IMR-90 (cell line): ENCODE results near the gene C1QL1. TPM values are rescaled to one million over a fixed set of nuclear protein-coding genes. Genes with fewer than 3 reads are reported as not detected.
A peak's percentile ranks its signal among the peaks of the same experiment; 100 is the strongest.

Experiments used
- ATAC-seq: fragments of 200-7000 bp; cut with Tn5 transposase; 2 replicates; pipeline ENCODE4 v1.9.1; 2020; ENCODE audit warnings: low read depth, mild to moderate bottlenecking, moderate library complexity
- BruUV-seq: library from RNA; stranded (reverse); fragments of 400-500 nt; replicated peaks from 2 replicates; lab custom pipeline; 2021; lab: Mats Ljungman, UMichigan
- CTCF ChIA-PET: fragments of 300-600 bp; formaldehyde crosslinking; extraction: SDS; loops from one replicate; lab custom pipeline; 2021; ENCODE audit warnings: antibody characterized with exemption; lab: Yijun Ruan, JAX
- POLR2A ChIA-PET: fragments of 300-600 bp; sonication (Branson Sonifier 250); formaldehyde crosslinking; loops from one replicate; lab custom pipeline; 2022; ENCODE audit warnings: antibody characterized with exemption; ENCODE audit not compliant: unreplicated experiment; lab: Charles Lee
- DNase-seq: peaks from one replicate; pipeline ENCODE4 v3.0.0; 2013
- H2AFZ ChIP-seq: replicated peaks from 2 replicates; pipeline ENCODE3; 2013; ENCODE audit warnings: low read length, mild to moderate bottlenecking; ENCODE audit not compliant: poor library complexity
- H2AK5ac ChIP-seq: 2 replicates; pipeline ENCODE4 v1.6.1; 2013; ENCODE audit warnings: low read depth, low read length, inconsistent platforms
- H2AK9ac ChIP-seq: replicated peaks from 2 replicates; pipeline ENCODE3; 2013; ENCODE audit warnings: mild to moderate bottlenecking, low read depth, low read length, moderate library complexity; ENCODE audit not compliant: poor library complexity
- H2BK120ac ChIP-seq: 2 replicates; pipeline ENCODE4 v1.6.1; 2013; ENCODE audit warnings: low read depth, low read length, inconsistent platforms
- H2BK15ac ChIP-seq: 3 replicates; pipeline ENCODE4 v1.6.1; 2013; ENCODE audit warnings: low read depth, low read length, inconsistent platforms
- H2BK20ac ChIP-seq: 2 replicates; pipeline ENCODE4 v1.6.1; 2013; ENCODE audit warnings: low read depth, mild to moderate bottlenecking, inconsistent platforms, low read length, moderate library complexity
- H2BK5ac ChIP-seq: 2 replicates; pipeline ENCODE4 v1.6.1; 2013; ENCODE audit warnings: mild to moderate bottlenecking, low read depth, low read length, inconsistent platforms; ENCODE audit not compliant: poor library complexity, severe bottlenecking
- H3K14ac ChIP-seq: replicated peaks from 2 replicates; pipeline ENCODE4 v1.6.1; 2013; ENCODE audit warnings: low read depth, low read length, inconsistent platforms
- H3K18ac ChIP-seq: 2 replicates; pipeline ENCODE4 v1.6.1; 2013; ENCODE audit warnings: low read depth, low read length, control low read depth
- H3K23ac ChIP-seq: 2 replicates; pipeline ENCODE4 v1.6.1; 2013; ENCODE audit warnings: low read depth, low read length, inconsistent platforms
- H3K27ac ChIP-seq: 2 replicates; pipeline ENCODE4 v1.5.1; 2013; ENCODE audit warnings: mild to moderate bottlenecking, control low read depth, low read length; ENCODE audit not compliant: insufficient read depth
- H3K27me3 ChIP-seq: 2 replicates; pipeline ENCODE4 v1.6.1; 2013; ENCODE audit warnings: low read length; ENCODE audit not compliant: control insufficient read depth, insufficient read depth
- H3K36me3 ChIP-seq: 2 replicates; pipeline ENCODE4 v1.6.1; 2013; ENCODE audit warnings: low read length, mixed read lengths; ENCODE audit not compliant: control insufficient read depth, insufficient read depth
- H3K4ac ChIP-seq: 2 replicates; pipeline ENCODE4 v1.6.1; 2013; ENCODE audit warnings: low read depth, low read length, inconsistent platforms
- H3K4me1 ChIP-seq: 2 replicates; pipeline ENCODE4 v1.6.1; 2013; ENCODE audit warnings: low read length, mixed read lengths; ENCODE audit not compliant: control insufficient read depth, insufficient read depth
- H3K4me2 ChIP-seq: 2 replicates; pipeline ENCODE4 v1.6.1; 2013; ENCODE audit warnings: low read depth, mild to moderate bottlenecking, control low read depth, low read length, moderate library complexity
- H3K4me3 ChIP-seq: 2 replicates; pipeline ENCODE4 v1.5.1; 2013; ENCODE audit warnings: low read depth, mild to moderate bottlenecking, control low read depth, low read length, moderate library complexity; ENCODE audit not compliant: insufficient read depth
- H3K56ac ChIP-seq: 2 replicates; pipeline ENCODE4 v1.6.1; 2013; ENCODE audit warnings: low read length, inconsistent platforms; ENCODE audit not compliant: insufficient read depth; ENCODE audit errors: extremely low read depth
- H3K79me1 ChIP-seq, 2 experiments: 2 replicates each; pipeline ENCODE4 v1.6.1; 2013; ENCODE audit warnings: low read length in 2 of 2, inconsistent platforms in 1 of 2, low read depth in 1 of 2
- H3K9ac ChIP-seq: 2 replicates; pipeline ENCODE4 v1.6.1; 2013; ENCODE audit warnings: low read depth, low read length, control low read depth
- H3K9me1 ChIP-seq: 2 replicates; pipeline ENCODE4 v1.6.1; 2013; ENCODE audit warnings: low read length, inconsistent platforms; ENCODE audit not compliant: insufficient read depth
- H3K9me3 ChIP-seq: 2 replicates; pipeline ENCODE4 v1.6.1; 2013; ENCODE audit warnings: low read length; ENCODE audit not compliant: control insufficient read depth, insufficient read depth
- H4K20me1 ChIP-seq: 2 replicates; pipeline ENCODE4 v1.6.1; 2013; ENCODE audit warnings: low read length, inconsistent platforms; ENCODE audit not compliant: insufficient read depth
- H4K5ac ChIP-seq: 2 replicates; pipeline ENCODE4 v1.6.1; 2013; ENCODE audit warnings: mild to moderate bottlenecking, low read depth, low read length, control low read depth
- H4K8ac ChIP-seq, 2 experiments: 2 replicates each; pipeline ENCODE4 v1.6.1; 2013; ENCODE audit warnings: low read depth in 2 of 2, low read length in 2 of 2, control low read depth in 1 of 2, inconsistent platforms in 1 of 2
- H4K91ac ChIP-seq: 2 replicates; pipeline ENCODE4 v1.6.1; 2013; ENCODE audit warnings: low read depth, low read length, inconsistent platforms; ENCODE audit not compliant: insufficient read depth
- CEBPB ChIP-seq: IDR thresholded peaks from 2 replicates; pipeline ENCODE4 v1.6.1; 2012; ENCODE audit warnings: low read depth, low read length, improper control_type of control experiment
- MAFK ChIP-seq: IDR thresholded peaks from 2 replicates; pipeline ENCODE4 v1.6.1; 2012; ENCODE audit warnings: low read depth, low read length, improper control_type of control experiment
- MXI1 ChIP-seq: IDR thresholded peaks from 2 replicates; pipeline ENCODE4 v1.6.1; 2012; ENCODE audit warnings: low read depth, mild to moderate bottlenecking, low read length, moderate library complexity, borderline replicate concordance
- NFE2L2 ChIP-seq: fragments of 150-350 bp; IDR thresholded peaks from 2 replicates; pipeline ENCODE4 v1.6.1; 2016; ENCODE audit warnings: low read depth, mild to moderate bottlenecking, low read length
- RAD21 ChIP-seq: IDR thresholded peaks from 2 replicates; pipeline ENCODE4 v1.6.1; 2012; ENCODE audit warnings: low read length, improper control_type of control experiment
- RCOR1 ChIP-seq: IDR thresholded peaks from 2 replicates; pipeline ENCODE4 v1.6.1; 2012; ENCODE audit warnings: mild to moderate bottlenecking, low read length, improper control_type of control experiment; ENCODE audit not compliant: insufficient replicate concordance
- WGBS, 2 experiments: methylation state at CpG; one replicate each; pipeline versions ENCODE4 v1.1.5 to v1.1.7; 2013; ENCODE audit warnings: missing lambda C conversion rate in 2 of 2; ENCODE audit not compliant: insufficient read length in 1 of 2; ENCODE audit errors: extremely low coverage in 2 of 2; 5-methylcytosine and 5-hydroxymethylcytosine counted together
- dilution Hi-C: fragments of 300-500 bp; cut with HindIII; formaldehyde crosslinking; loops from one replicate; pipeline ENCODE4 v1.14.3; 2018; ENCODE audit warnings: low sequenced_read_pairs; ENCODE audit not compliant: unreplicated experiment
- in situ Hi-C: fragments of 300-500 bp; cut with MboI; formaldehyde crosslinking; loops from 3 replicates; pipeline ENCODE4 v1.14.3; 2019; ENCODE audit warnings: low sequenced_read_pairs, inconsistent platforms, mixed read lengths
- intact Hi-C: fragments of 100-400 bp; cut with micrococcal nuclease; formaldehyde crosslinking; loops from 2 replicates; pipeline ENCODE4 v1.10.0; 2022
- polyA plus RNA-seq, 3 experiments: library from polyadenylated mRNA; depleted of rRNA; stranded (reverse); fragments of >200 nt; gene quantifications; 2 replicates each; pipeline ENCODE4 v1.2.3, GENCODE V29; 2012; ENCODE audit warnings: low replicate concordance in 1 of 3
- total RNA-seq: library from RNA; depleted of rRNA; stranded (reverse); fragments of >200 nt; gene quantifications from 2 replicates; pipeline ENCODE4 v1.2.3, GENCODE V29; 2012
- TF ChIP-seq, protein P1 (sequence below): fragments of 150-350 bp; IDR thresholded peaks from 2 replicates; pipeline ENCODE4 v1.6.1; 2017; ENCODE audit warnings: mild to moderate bottlenecking, antibody characterized with exemption, low read length, low read depth
- TF ChIP-seq, protein P2 (sequence below): conservative IDR thresholded peaks from 2 replicates; pipeline ENCODE4 v1.5.1; 2012; ENCODE audit warnings: mild to moderate bottlenecking, low read depth, low read length, improper control_type of control experiment
- TF ChIP-seq, protein P3 (sequence below): fragments of 150-350 bp; IDR thresholded peaks from 2 replicates; pipeline ENCODE4 v1.6.1; 2016; ENCODE audit warnings: low read depth, mild to moderate bottlenecking, low read length, moderate library complexity, borderline replicate concordance

C1QL1 gene
- total and polyA plus RNA-seq, 2 of the 4 experiments (the other 2 are of a cell fraction) = 0.18 to 0.84 TPM

DNA sequence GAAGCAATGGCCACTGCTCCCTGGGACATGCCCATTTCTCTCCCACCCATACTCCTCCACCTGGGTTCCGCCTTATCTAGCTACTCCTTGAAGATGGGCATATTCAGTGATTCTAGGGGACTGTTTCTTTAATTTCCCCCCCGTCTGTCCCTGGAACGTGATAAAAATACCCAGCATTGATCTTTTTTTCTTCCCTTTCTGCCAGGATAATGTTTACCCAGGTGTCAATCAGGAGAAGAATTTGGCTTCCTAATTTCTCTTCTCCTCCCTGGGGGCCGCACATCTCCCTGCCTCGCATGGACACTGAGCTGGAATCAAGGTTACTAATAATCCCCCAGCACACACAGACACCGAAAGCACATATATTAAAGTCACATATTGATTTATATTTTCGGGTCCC is 48.1 kb upstream of the C1QL1 start:
- H3K4me1 ChIP-seq = peaks cover 26% of the 10 kb centered on the region
- H3K27me3 ChIP-seq = peaks cover 4% of the 10 kb centered on the region; the same call in 1 of the 2 replicates
- dilution Hi-C loops = no loop called here
- 73% methylated on average over 3 of the region's 7 CpGs; no CpG with 5 or more reads in 1 of the 2 experiments for WGBS, 2 experiments
- H4K20me1 ChIP-seq = no peaks in the 10 kb centered on the region
- no peak overlapping the region for H2AK5ac ChIP-seq
- H3K4ac ChIP-seq = no peak overlapping the region
- H2AK9ac ChIP-seq = no peak overlapping the region
- ChIA-PET POLR2A (no interaction called here), CTCF (no interaction called here)
- H2AFZ ChIP-seq = peak overlapping the region; percentile 26
- no peak overlapping the region for H2BK20ac ChIP-seq
- H4K8ac ChIP-seq = no peak overlapping the region
- H3K9me1 ChIP-seq = no peaks in the 10 kb centered on the region; the same call in 1 of the 2 replicates
- DNase-seq = no peak
- in situ Hi-C loops = no loop called here
- BruUV-seq = no TSS peak
- no peak overlapping the region for H2BK15ac ChIP-seq
- H2BK5ac ChIP-seq = no peak overlapping the region
- no peak overlapping the region for H3K27ac ChIP-seq
- H3K56ac ChIP-seq = no peak overlapping the region
- H3K79me1 ChIP-seq = no peaks in the 10 kb centered on the region
- H3K4me2 ChIP-seq = no peak overlapping the region
- H3K14ac ChIP-seq = no peak overlapping the region
- no peaks in the 10 kb centered on the region for H3K36me3 ChIP-seq
- H4K5ac ChIP-seq = no peak overlapping the region
- H3K23ac ChIP-seq = no peak overlapping the region
- H3K9me3 ChIP-seq = no peaks in the 10 kb centered on the region
- no peak overlapping the region for H3K18ac ChIP-seq
- intact Hi-C loops = no loop called here
- no peak overlapping the region for H3K4me3 ChIP-seq
- H4K91ac ChIP-seq = no peak overlapping the region
- TF ChIP-seq, protein P1, sequence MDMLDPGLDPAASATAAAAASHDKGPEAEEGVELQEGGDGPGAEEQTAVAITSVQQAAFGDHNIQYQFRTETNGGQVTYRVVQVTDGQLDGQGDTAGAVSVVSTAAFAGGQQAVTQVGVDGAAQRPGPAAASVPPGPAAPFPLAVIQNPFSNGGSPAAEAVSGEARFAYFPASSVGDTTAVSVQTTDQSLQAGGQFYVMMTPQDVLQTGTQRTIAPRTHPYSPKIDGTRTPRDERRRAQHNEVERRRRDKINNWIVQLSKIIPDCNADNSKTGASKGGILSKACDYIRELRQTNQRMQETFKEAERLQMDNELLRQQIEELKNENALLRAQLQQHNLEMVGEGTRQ = no peak
- TF ChIP-seq, protein P2, sequence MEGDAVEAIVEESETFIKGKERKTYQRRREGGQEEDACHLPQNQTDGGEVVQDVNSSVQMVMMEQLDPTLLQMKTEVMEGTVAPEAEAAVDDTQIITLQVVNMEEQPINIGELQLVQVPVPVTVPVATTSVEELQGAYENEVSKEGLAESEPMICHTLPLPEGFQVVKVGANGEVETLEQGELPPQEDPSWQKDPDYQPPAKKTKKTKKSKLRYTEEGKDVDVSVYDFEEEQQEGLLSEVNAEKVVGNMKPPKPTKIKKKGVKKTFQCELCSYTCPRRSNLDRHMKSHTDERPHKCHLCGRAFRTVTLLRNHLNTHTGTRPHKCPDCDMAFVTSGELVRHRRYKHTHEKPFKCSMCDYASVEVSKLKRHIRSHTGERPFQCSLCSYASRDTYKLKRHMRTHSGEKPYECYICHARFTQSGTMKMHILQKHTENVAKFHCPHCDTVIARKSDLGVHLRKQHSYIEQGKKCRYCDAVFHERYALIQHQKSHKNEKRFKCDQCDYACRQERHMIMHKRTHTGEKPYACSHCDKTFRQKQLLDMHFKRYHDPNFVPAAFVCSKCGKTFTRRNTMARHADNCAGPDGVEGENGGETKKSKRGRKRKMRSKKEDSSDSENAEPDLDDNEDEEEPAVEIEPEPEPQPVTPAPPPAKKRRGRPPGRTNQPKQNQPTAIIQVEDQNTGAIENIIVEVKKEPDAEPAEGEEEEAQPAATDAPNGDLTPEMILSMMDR = no peak
- TF ChIP-seq RAD21 = no peak
- TF ChIP-seq NFE2L2 = no peak
- TF ChIP-seq MAFK = no peak
- TF ChIP-seq MXI1 = no peak
- TF ChIP-seq CEBPB = no peak
- no peak for TF ChIP-seq RCOR1
- TF ChIP-seq, protein P3, sequence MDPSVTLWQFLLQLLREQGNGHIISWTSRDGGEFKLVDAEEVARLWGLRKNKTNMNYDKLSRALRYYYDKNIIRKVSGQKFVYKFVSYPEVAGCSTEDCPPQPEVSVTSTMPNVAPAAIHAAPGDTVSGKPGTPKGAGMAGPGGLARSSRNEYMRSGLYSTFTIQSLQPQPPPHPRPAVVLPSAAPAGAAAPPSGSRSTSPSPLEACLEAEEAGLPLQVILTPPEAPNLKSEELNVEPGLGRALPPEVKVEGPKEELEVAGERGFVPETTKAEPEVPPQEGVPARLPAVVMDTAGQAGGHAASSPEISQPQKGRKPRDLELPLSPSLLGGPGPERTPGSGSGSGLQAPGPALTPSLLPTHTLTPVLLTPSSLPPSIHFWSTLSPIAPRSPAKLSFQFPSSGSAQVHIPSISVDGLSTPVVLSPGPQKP = no peak
- H2BK120ac ChIP-seq = no peak overlapping the region
- H3K9ac ChIP-seq = no peak overlapping the region
- no peak for ATAC-seq
